Loucy (cell line): ENCODE data around the gene MAD1L1.

Experiments
- CTCF ChIP-seq: fragments of 200-600 bp; sonication (generic); conservative IDR thresholded peaks from 2 replicates; pipeline ENCODE4 v1.5.1; 2014; ENCODE audit warnings: mild to moderate bottlenecking, antibody characterized with exemption, low read length
- EZH2phosphoT487 ChIP-seq: fragments of 200-600 bp; IDR thresholded peaks from 2 replicates; pipeline ENCODE4 v1.6.1; 2018; ENCODE audit warnings: antibody characterized with exemption, mild to moderate bottlenecking, moderate library complexity, borderline replicate concordance

GRCh38 chr7:2023877-2024566, 208.7 kb downstream of the MAD1L1 start:
- TF ChIP-seq CTCF (no peak), EZH2phosphoT487 (no peak)
